Medulla oblongata (tissue), 1 donor: ENCODE data around the gene IGDCC3.

Source experiments
- DNase-seq: peaks from one replicate; pipeline ENCODE4 v3.0.0-alpha.2; 2015; ENCODE audit errors: extremely low spot score

The IGDCC3 gene

GRCh38 chr15:65343374-65343981 is 34.3 kb downstream of the IGDCC3 start:
- DNase-seq: no peak

- DNase-seq: no peak
Measured at GRCh38 chr15:65342493-65342892, 35.3 kb downstream of the IGDCC3 start.

- DNase-seq: no peak
Measured at GRCh38 chr15:65339920-65340319, 37.9 kb downstream of the IGDCC3 start.

- no peak for DNase-seq
Measured at GRCh38 chr15:65339416-65339815, 38.4 kb downstream of the IGDCC3 start.

- no peak for DNase-seq
Measured at GRCh38 chr15:65338823-65339222, 39.0 kb downstream of the IGDCC3 start.

- no peak for DNase-seq
Measured at GRCh38 chr15:65338366-65338765, 39.4 kb downstream of the IGDCC3 start.

- no peak for DNase-seq
Measured at GRCh38 chr15:65337436-65338070, 40.2 kb downstream of the IGDCC3 start.

GRCh38 chr15:65336493-65337435 is 41.0 kb downstream of the IGDCC3 start:
- no peak for DNase-seq

- no peak for DNase-seq
Measured at GRCh38 chr15:65335278-65336055, 42.3 kb downstream of the IGDCC3 start.

- DNase-seq: no peak
Measured at GRCh38 chr15:65334586-65335231, 43.1 kb downstream of the IGDCC3 start.

- DNase-seq: no peak
Measured at GRCh38 chr15:65333856-65334255, 43.9 kb downstream of the IGDCC3 start.

- DNase-seq: no peak
Measured at GRCh38 chr15:65333148-65333820, 44.5 kb downstream of the IGDCC3 start.

- DNase-seq: no peak
Measured at GRCh38 chr15:65332391-65333147, 45.2 kb downstream of the IGDCC3 start.

GRCh38 chr15:65331811-65332210 is 46.0 kb downstream of the IGDCC3 start:
- no peak for DNase-seq

GRCh38 chr15:65330934-65331645 is 46.7 kb downstream of the IGDCC3 start:
- no peak for DNase-seq

GRCh38 chr15:65329984-65330735 is 47.6 kb downstream of the IGDCC3 start:
- no peak for DNase-seq

- no peak for DNase-seq
Measured at GRCh38 chr15:65329288-65329983, 48.4 kb downstream of the IGDCC3 start.
